ENCODE data around the gene MYBL2.

- no peak for TF ChIP-seq CTCF (IDR thresholded peaks at IDR 0.05)
- TF ChIP-seq POLR2A (IDR thresholded peaks at IDR 0.05): no peak
These were observed 1.3 kb upstream of the MYBL2 start for GRCh38 chr20:43665466-43666176.
